ENCODE results near the gene HNRNPAB.
A peak's percentile ranks its signal among the peaks of the same experiment; 100 is the strongest.
"Not testable (repeated sequence)": the region's sequence is repeated elsewhere in the genome, so short reads cannot be mapped to it uniquely, and the experiment has no call there.

Gene HNRNPAB

GRCh38 chr5:178196986-178197385 lies 7.3 kb upstream of the HNRNPAB start:
- no peak for DNase-seq (ENCODE audit: low read depth in 2 of 2)

- DNase-seq (ENCODE audit: low read depth in 2 of 2), result not testable (repeated sequence)
These were observed 6.2 kb upstream of the HNRNPAB start for GRCh38 chr5:178198151-178198550.

- no peak for DNase-seq (ENCODE audit: low read depth in 2 of 2)
These were observed 5.6 kb upstream of the HNRNPAB start for GRCh38 chr5:178198706-178199105.

GRCh38 chr5:178199581-178200434 lies 4.5 kb upstream of the HNRNPAB start:
- no peak for DNase-seq (ENCODE audit: low read depth in 2 of 2)

- DNase-seq (ENCODE audit: low read depth in 2 of 2), result no peak
These were observed 3.0 kb upstream of the HNRNPAB start for GRCh38 chr5:178201221-178201926.

GRCh38 chr5:178201927-178202235 lies 2.5 kb upstream of the HNRNPAB start:
- no peak for DNase-seq (ENCODE audit: low read depth in 2 of 2)

GRCh38 chr5:178202541-178202940 lies 1.8 kb upstream of the HNRNPAB start:
- DNase-seq (ENCODE audit: low read depth in 2 of 2), result no peak

GRCh38 chr5:178203670-178204181 lies 607 bp upstream of the HNRNPAB start:
- no peak for DNase-seq (ENCODE audit: low read depth in 2 of 2)

GRCh38 chr5:178204935-178205748 lies 809 bp downstream of the HNRNPAB start:
- peak; percentile 58 to 74 for DNase-seq (ENCODE audit: low read depth in 2 of 2)

- DNase-seq (ENCODE audit: low read depth in 2 of 2), result no peak
These were observed 1.4 kb downstream of the HNRNPAB start for GRCh38 chr5:178205749-178206047.

GRCh38 chr5:178206166-178207101 lies 2.1 kb downstream of the HNRNPAB start:
- no peak for DNase-seq (ENCODE audit: low read depth in 2 of 2)

GRCh38 chr5:178207183-178207916 lies 3.0 kb downstream of the HNRNPAB start:
- no peak for DNase-seq (ENCODE audit: low read depth in 2 of 2)

GRCh38 chr5:178207917-178208280 lies 3.6 kb downstream of the HNRNPAB start:
- DNase-seq (ENCODE audit: low read depth in 2 of 2), result no peak

- DNase-seq (ENCODE audit: low read depth in 2 of 2), result no peak
These were observed 4.4 kb downstream of the HNRNPAB start for GRCh38 chr5:178208540-178209227.

GRCh38 chr5:178209334-178210072 lies 5.2 kb downstream of the HNRNPAB start:
- no peak for DNase-seq (ENCODE audit: low read depth in 2 of 2)

- no peak for DNase-seq (ENCODE audit: low read depth in 2 of 2)
These were observed 5.8 kb downstream of the HNRNPAB start for GRCh38 chr5:178210073-178210535.

- no peak for DNase-seq (ENCODE audit: low read depth in 2 of 2)
These were observed 6.4 kb downstream of the HNRNPAB start for GRCh38 chr5:178210686-178211085.

GRCh38 chr5:178211095-178212048 lies 7.0 kb downstream of the HNRNPAB start:
- DNase-seq (ENCODE audit: low read depth in 2 of 2), result no peak

Measured in stimulated activated CD4-positive, alpha-beta T cell treated with anti-CD3 and anti-CD28 coated beads, Interleukin-12 subunit alpha, Interleukin-12 subunit beta, amount 100 ng/mL, for 24 hours (primary cell).